GM21825 (cell line): Measurements from ENCODE around the gene ATP1A1.

Experiments
- ATAC-seq: cut with Tn5 transposase; IDR thresholded peaks from one replicate; pipeline ENCODE4 v1.9.1; 2021; ENCODE audit warnings: mild to moderate bottlenecking, moderate library complexity; ENCODE audit not compliant: unreplicated experiment

The ATP1A1 gene

GRCh38 chr1:116343019-116343418 lies 30.0 kb upstream of the ATP1A1 start:
- ATAC-seq, result no peak

GRCh38 chr1:116345011-116345410 lies 28.0 kb upstream of the ATP1A1 start:
- no peak for ATAC-seq

- ATAC-seq, result no peak
Measured at GRCh38 chr1:116345843-116346242, 27.2 kb upstream of the ATP1A1 start.

- no peak for ATAC-seq
Measured at GRCh38 chr1:116346943-116347673, 25.9 kb upstream of the ATP1A1 start.

GRCh38 chr1:116347696-116348095 lies 25.3 kb upstream of the ATP1A1 start:
- ATAC-seq, result no peak

GRCh38 chr1:116350097-116350645 lies 22.9 kb upstream of the ATP1A1 start:
- ATAC-seq, result no peak

- ATAC-seq, result no peak
Measured at GRCh38 chr1:116351914-116352313, 21.1 kb upstream of the ATP1A1 start.

- no peak for ATAC-seq
Measured at GRCh38 chr1:116352349-116352813, 20.7 kb upstream of the ATP1A1 start.

GRCh38 chr1:116353155-116353554 lies 19.9 kb upstream of the ATP1A1 start:
- no peak for ATAC-seq

GRCh38 chr1:116356067-116356466 lies 17.0 kb upstream of the ATP1A1 start:
- no peak for ATAC-seq

GRCh38 chr1:116356673-116357072 lies 16.4 kb upstream of the ATP1A1 start:
- no peak for ATAC-seq

- ATAC-seq, result no peak
Measured at GRCh38 chr1:116357487-116357886, 15.6 kb upstream of the ATP1A1 start.

GRCh38 chr1:116359060-116359830 lies 13.8 kb upstream of the ATP1A1 start:
- ATAC-seq, result no peak

GRCh38 chr1:116359871-116360270 lies 13.2 kb upstream of the ATP1A1 start:
- ATAC-seq, result no peak

- ATAC-seq, result no peak
Measured at GRCh38 chr1:116360429-116361173, 12.4 kb upstream of the ATP1A1 start.

- ATAC-seq, result no peak
Measured at GRCh38 chr1:116361648-116362047, 11.4 kb upstream of the ATP1A1 start.

- no peak for ATAC-seq
Measured at GRCh38 chr1:116362050-116362449, 11.0 kb upstream of the ATP1A1 start.

GRCh38 chr1:116365353-116365780 lies 7.7 kb upstream of the ATP1A1 start:
- ATAC-seq, result no peak

- ATAC-seq, result no peak
Measured at GRCh38 chr1:116365857-116366256, 7.2 kb upstream of the ATP1A1 start.

GRCh38 chr1:116367256-116367945 lies 5.6 kb upstream of the ATP1A1 start:
- ATAC-seq, result no peak

GRCh38 chr1:116368241-116368640 lies 4.8 kb upstream of the ATP1A1 start:
- ATAC-seq, result no peak
